GM12878 (cell line): Measurements from ENCODE around the gene SLC24A3.

ENCODE experiments used
- ESRRA ChIP-seq: IDR thresholded peaks from 2 replicates; pipeline ENCODE4 v1.6.1; 2012; ENCODE audit warnings: mild to moderate bottlenecking, low read length, improper control_type of control experiment
- GABPA ChIP-seq: IDR thresholded peaks from 2 replicates; pipeline ENCODE4 v1.6.1; 2014; ENCODE audit warnings: antibody characterized with exemption, low read depth, mild to moderate bottlenecking, inconsistent platforms
- MXI1 ChIP-seq: fragments of 150-350 bp; IDR thresholded peaks from 2 replicates; pipeline ENCODE4 v1.6.1; 2011; ENCODE audit warnings: low read depth, mild to moderate bottlenecking, inconsistent platforms, low read length, improper control_type of control experiment
- NRF1 ChIP-seq: conservative IDR thresholded peaks from 2 replicates; pipeline ENCODE4 v1.6.1; 2011; ENCODE audit warnings: mild to moderate bottlenecking, low read depth, low read length, improper control_type of control experiment
- POLR2AphosphoS5 ChIP-seq: IDR thresholded peaks from 2 replicates; pipeline ENCODE4 v1.6.1; 2011; ENCODE audit warnings: mild to moderate bottlenecking, low read length, inconsistent platforms
- SIX5 ChIP-seq: IDR thresholded peaks from 2 replicates; pipeline ENCODE4 v1.6.1; 2011; ENCODE audit warnings: mild to moderate bottlenecking, low read depth, low read length, moderate library complexity; ENCODE audit not compliant: severe bottlenecking
- SP1 ChIP-seq: IDR thresholded peaks from one replicate; pipeline ENCODE4 v1.6.1; 2011; ENCODE audit warnings: low read depth, low read length
- TF ChIP-seq, protein P1 (sequence below), 3 experiments: IDR thresholded peaks in 2 of 3; conservative IDR thresholded peaks in 1 of 3; 2 replicates each; pipeline ENCODE4 v1.5.1; 2011; ENCODE audit warnings: low read depth in 3 of 3, low read length in 3 of 3, mild to moderate bottlenecking in 3 of 3, control low read depth in 2 of 3, moderate library complexity in 2 of 3, inconsistent platforms in 1 of 3, mixed read lengths in 1 of 3; ENCODE audit not compliant: control insufficient read depth in 2 of 3, insufficient read depth in 1 of 3; ENCODE audit errors: extremely low read depth in 1 of 3
- TF ChIP-seq, protein P2 (sequence below): IDR thresholded peaks from 2 replicates; pipeline ENCODE4 v1.6.1; 2011; ENCODE audit warnings: mild to moderate bottlenecking, low read depth, low read length, moderate library complexity; ENCODE audit not compliant: insufficient replicate concordance

DNA sequence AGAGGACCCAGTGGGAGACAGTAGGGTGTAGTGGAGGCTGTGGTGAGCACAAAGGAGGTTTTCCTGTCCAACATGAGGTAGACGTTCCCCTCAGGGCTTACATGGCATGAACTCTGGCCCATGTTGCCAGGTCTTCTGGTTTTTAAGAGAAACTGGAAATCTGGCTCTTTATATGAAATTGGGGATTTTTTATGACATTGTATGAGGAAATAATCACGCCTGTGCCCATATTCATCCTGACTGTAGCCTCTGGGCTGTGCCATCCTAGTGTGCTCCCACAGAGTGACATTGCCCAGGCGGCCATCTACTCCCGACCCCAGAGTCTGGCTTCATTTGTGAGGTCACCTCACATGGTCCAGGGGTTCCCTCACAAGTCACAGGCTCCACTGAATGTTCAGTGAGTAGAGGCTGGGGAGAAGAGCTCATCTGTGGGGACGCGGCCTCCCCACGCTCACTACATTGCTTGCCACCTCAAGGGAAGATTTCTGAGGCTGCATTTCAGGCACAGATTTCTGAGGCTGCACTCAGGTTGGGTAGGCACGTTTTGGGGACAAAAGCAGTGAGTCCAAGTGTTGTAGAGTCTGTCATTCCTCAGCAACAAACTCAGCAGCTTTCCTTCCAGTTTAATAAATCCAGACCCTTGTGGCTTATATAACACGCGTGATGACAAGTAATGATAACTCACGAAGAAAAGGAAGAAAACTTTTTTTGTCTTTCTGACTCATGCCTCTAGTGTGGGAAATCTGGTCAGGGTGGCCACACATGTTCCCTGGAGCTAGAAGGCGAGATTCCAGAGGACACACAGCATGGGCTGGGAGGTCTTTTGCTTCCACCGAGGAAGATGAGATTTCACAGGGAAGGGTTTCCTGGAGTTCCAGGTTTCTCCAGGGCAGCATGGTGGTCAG lies 41.7 kb downstream of the SLC24A3 start:
- TF ChIP-seq, protein P1, sequence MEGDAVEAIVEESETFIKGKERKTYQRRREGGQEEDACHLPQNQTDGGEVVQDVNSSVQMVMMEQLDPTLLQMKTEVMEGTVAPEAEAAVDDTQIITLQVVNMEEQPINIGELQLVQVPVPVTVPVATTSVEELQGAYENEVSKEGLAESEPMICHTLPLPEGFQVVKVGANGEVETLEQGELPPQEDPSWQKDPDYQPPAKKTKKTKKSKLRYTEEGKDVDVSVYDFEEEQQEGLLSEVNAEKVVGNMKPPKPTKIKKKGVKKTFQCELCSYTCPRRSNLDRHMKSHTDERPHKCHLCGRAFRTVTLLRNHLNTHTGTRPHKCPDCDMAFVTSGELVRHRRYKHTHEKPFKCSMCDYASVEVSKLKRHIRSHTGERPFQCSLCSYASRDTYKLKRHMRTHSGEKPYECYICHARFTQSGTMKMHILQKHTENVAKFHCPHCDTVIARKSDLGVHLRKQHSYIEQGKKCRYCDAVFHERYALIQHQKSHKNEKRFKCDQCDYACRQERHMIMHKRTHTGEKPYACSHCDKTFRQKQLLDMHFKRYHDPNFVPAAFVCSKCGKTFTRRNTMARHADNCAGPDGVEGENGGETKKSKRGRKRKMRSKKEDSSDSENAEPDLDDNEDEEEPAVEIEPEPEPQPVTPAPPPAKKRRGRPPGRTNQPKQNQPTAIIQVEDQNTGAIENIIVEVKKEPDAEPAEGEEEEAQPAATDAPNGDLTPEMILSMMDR (IDR thresholded peaks at IDR 0.05 in 2 of 3, conservative IDR thresholded peaks at IDR 0.05 in 1 of 3; ENCODE audit: control insufficient read depth in 2 of 3, extremely low read depth in 1 of 3, insufficient read depth in 1 of 3, low read depth in 3 of 3, low read length in 3 of 3) = no peak
- TF ChIP-seq MXI1 = no peak
- no peak for TF ChIP-seq NRF1
- no peak for TF ChIP-seq GABPA
- TF ChIP-seq SIX5 = no peak
- no peak for TF ChIP-seq SP1
- no peak for TF ChIP-seq POLR2AphosphoS5
- no peak for TF ChIP-seq ESRRA
- TF ChIP-seq, protein P2, sequence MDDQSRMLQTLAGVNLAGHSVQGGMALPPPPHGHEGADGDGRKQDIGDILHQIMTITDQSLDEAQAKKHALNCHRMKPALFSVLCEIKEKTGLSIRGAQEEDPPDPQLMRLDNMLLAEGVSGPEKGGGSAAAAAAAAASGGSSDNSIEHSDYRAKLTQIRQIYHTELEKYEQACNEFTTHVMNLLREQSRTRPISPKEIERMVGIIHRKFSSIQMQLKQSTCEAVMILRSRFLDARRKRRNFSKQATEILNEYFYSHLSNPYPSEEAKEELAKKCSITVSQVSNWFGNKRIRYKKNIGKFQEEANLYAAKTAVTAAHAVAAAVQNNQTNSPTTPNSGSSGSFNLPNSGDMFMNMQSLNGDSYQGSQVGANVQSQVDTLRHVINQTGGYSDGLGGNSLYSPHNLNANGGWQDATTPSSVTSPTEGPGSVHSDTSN = no peak
